ENCODE results near the gene ABRAXAS1. TPM values are rescaled to one million over a fixed set of nuclear protein-coding genes. Genes with fewer than 3 reads are reported as not detected.

The ABRAXAS1 gene
- total RNA-seq, 1 experiment from 2014 or later = 8.1 TPM

DNA sequence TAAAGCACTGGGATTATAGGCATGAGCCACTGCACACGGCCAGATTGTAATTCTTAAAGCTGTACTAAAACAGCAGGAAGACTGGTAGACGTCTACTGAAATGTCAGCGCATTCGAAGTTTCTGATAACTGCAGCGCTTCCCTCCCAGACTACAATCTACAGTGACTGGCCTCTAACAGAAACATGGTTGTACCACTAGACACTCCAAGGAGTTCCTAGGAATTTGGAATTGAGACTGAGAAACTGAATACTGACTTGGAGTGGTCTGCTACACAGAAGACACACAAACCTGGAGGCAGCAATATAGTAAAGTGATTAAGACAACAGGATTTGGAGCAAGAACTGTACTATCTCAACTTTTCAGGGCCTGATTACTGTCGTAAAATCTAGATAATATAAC is 30.2 kb downstream of the ABRAXAS1 start:
- H3K79me2 ChIP-seq (ENCODE audit: low read depth) = peaks cover 46% of the 10 kb centered on the region
- peaks cover 14% of the 10 kb centered on the region for H3K4me1 ChIP-seq (replicated peaks; ENCODE audit: insufficient read depth)
- no peaks in the 10 kb centered on the region for H3K36me3 ChIP-seq (ENCODE audit: low read depth)
- H3K27me3 ChIP-seq (ENCODE audit: insufficient read depth, low read depth) = no peaks in the 10 kb centered on the region
- no peaks in the 10 kb centered on the region for H3F3A ChIP-seq (ENCODE audit: insufficient read depth, low read depth)
- TF ChIP-seq, protein P1, sequence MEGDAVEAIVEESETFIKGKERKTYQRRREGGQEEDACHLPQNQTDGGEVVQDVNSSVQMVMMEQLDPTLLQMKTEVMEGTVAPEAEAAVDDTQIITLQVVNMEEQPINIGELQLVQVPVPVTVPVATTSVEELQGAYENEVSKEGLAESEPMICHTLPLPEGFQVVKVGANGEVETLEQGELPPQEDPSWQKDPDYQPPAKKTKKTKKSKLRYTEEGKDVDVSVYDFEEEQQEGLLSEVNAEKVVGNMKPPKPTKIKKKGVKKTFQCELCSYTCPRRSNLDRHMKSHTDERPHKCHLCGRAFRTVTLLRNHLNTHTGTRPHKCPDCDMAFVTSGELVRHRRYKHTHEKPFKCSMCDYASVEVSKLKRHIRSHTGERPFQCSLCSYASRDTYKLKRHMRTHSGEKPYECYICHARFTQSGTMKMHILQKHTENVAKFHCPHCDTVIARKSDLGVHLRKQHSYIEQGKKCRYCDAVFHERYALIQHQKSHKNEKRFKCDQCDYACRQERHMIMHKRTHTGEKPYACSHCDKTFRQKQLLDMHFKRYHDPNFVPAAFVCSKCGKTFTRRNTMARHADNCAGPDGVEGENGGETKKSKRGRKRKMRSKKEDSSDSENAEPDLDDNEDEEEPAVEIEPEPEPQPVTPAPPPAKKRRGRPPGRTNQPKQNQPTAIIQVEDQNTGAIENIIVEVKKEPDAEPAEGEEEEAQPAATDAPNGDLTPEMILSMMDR (conservative IDR thresholded peaks at IDR 0.05) = no peak
- no peak for TF ChIP-seq EZH2 (IDR thresholded peaks at IDR 0.05; ENCODE audit: low read depth)
- no peaks in the 10 kb centered on the region for H3K9me3 ChIP-seq (ENCODE audit: insufficient read depth, low read depth)
- H3K4me3 ChIP-seq = peak overlapping the region; percentile 91
- no peak overlapping the region for H2AFZ ChIP-seq
- peak overlapping the region; percentile 76 for H3K27ac ChIP-seq
- POLR2A ChIA-PET (ENCODE audit: unreplicated experiment) = interaction anchor here (0.6 kb wide), 1 partner anchor 126 kb away, joined by 6 read pairs; no protein-coding TSS in a partner anchor
- BruUV-seq (replicated peaks) = no TSS peak
- H3K9me2 ChIP-seq (ENCODE audit: insufficient read depth) = no peaks in the 10 kb centered on the region
- no peaks in the 10 kb centered on the region for H4K20me1 ChIP-seq (ENCODE audit: insufficient read depth)
- intact Hi-C loops (cut with micrococcal nuclease; ENCODE audit: unreplicated experiment) = loop anchor here (1.0 to 10.0 kb wide), 3 partner anchors 120 to 420 kb away; partner anchors contain the start of genes COPS4, COQ2 and HPSE
- H3K4me2 ChIP-seq = peak overlapping the region; percentile 96
- CTCF ChIA-PET = interaction anchor here (0.7 kb wide), 1 partner anchor 300 kb away, joined by 5 read pairs; no protein-coding TSS in a partner anchor
- no peak for DNase-seq

DNA sequence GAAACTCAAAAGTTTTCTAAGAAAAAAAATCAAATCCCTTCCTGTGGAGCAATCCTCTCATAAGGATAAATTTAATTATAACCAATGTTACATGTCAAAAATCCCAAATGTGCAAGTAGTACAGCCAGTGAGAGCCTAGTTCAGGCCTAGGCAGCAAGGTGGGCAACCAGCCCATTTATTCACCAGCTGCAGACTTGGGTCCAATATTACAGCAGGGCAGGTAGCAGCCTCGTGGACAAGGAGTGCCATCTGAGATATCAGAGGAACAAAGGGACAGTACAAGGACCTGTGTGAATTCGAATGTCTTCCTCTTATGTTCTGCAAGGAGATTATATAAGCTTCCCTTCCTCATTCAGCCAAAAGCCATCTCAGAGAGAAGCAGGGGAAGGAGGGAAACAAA is 35.9 kb downstream of the ABRAXAS1 start:
- no peaks in the 10 kb centered on the region for H4K20me1 ChIP-seq (ENCODE audit: insufficient read depth)
- TF ChIP-seq, protein P1 (conservative IDR thresholded peaks at IDR 0.05) = no peak
- TF ChIP-seq EZH2 (IDR thresholded peaks at IDR 0.05; ENCODE audit: low read depth) = no peak

DNA sequence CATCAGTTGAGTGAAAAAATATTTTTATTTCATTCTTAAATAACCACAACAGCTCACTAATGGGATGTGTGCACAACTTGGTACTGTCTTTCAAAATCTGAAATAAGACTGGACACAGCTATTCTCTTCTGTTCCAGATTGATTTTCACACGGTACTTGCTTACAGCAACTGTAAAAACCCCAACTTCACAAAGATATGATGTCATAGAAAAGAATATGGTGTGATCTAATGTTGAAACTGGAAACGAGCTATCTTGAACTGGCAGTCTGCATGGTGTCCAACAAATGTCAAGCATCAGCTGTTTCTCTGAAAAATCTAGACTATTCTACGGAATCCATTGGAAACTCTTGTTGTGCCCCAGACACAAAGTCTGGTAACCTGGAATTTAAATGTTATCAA is 44.0 kb downstream of the ABRAXAS1 start:
- no peak for TF ChIP-seq EZH2 (IDR thresholded peaks at IDR 0.05; ENCODE audit: low read depth)
- TF ChIP-seq, protein P1 (conservative IDR thresholded peaks at IDR 0.05) = no peak
- H3K9me2 ChIP-seq (ENCODE audit: insufficient read depth) = no peaks in the 10 kb centered on the region
- no peaks in the 10 kb centered on the region for H3K9me3 ChIP-seq (ENCODE audit: insufficient read depth, low read depth)
- H3K4me1 ChIP-seq (replicated peaks; ENCODE audit: insufficient read depth) = no peaks in the 10 kb centered on the region
- H3K27ac ChIP-seq = no peak overlapping the region
- no peaks in the 10 kb centered on the region for H3F3A ChIP-seq (ENCODE audit: insufficient read depth, low read depth)
- intact Hi-C loops (cut with micrococcal nuclease; ENCODE audit: unreplicated experiment) = no loop called here
- ChIA-PET CTCF (no interaction called here), POLR2A (ENCODE audit: unreplicated experiment) (interaction anchor here (0.5 kb wide), 1 partner anchor 9 kb away, joined by 6 read pairs; no protein-coding TSS in a partner anchor)
- no peak overlapping the region for H2AFZ ChIP-seq
- no TSS peak for BruUV-seq (replicated peaks)
- DNase-seq = no peak
- no peaks in the 10 kb centered on the region for H3K79me2 ChIP-seq (ENCODE audit: low read depth)
- H3K4me3 ChIP-seq = no peak overlapping the region
- no peaks in the 10 kb centered on the region for H3K27me3 ChIP-seq (ENCODE audit: insufficient read depth, low read depth)
- H4K20me1 ChIP-seq (ENCODE audit: insufficient read depth) = no peaks in the 10 kb centered on the region
- H3K4me2 ChIP-seq = no peak overlapping the region
- no peaks in the 10 kb centered on the region for H3K36me3 ChIP-seq (ENCODE audit: low read depth)

More for the DNA sequence above, 35.9 kb downstream of the ABRAXAS1 start:
- peaks cover 6% of the 10 kb centered on the region for H3K79me2 ChIP-seq (ENCODE audit: low read depth)
- intact Hi-C loops (cut with micrococcal nuclease; ENCODE audit: unreplicated experiment) = no loop called here
- H3K9me2 ChIP-seq (ENCODE audit: insufficient read depth) = no peaks in the 10 kb centered on the region
- H3K27ac ChIP-seq = no peak overlapping the region
- CTCF ChIA-PET = no interaction called here
- H3K4me2 ChIP-seq = no peak overlapping the region
- no peaks in the 10 kb centered on the region for H3K4me1 ChIP-seq (replicated peaks; ENCODE audit: insufficient read depth)
- no peaks in the 10 kb centered on the region for H3K27me3 ChIP-seq (ENCODE audit: insufficient read depth, low read depth)
- POLR2A ChIA-PET (ENCODE audit: unreplicated experiment) = no interaction called here
- no peak overlapping the region for H2AFZ ChIP-seq
- H3K36me3 ChIP-seq (ENCODE audit: low read depth) = no peaks in the 10 kb centered on the region
- no peaks in the 10 kb centered on the region for H3K9me3 ChIP-seq (ENCODE audit: insufficient read depth, low read depth)
- no peak for DNase-seq
- no peak overlapping the region for H3K4me3 ChIP-seq
- H3F3A ChIP-seq (ENCODE audit: insufficient read depth, low read depth) = no peaks in the 10 kb centered on the region
- no TSS peak for BruUV-seq (replicated peaks)

Data from PC-9 (cell line).